Esophagus squamous epithelium (tissue), 5 donors: ENCODE results near the gene SRPK3. TPM values are rescaled to one million over a fixed set of nuclear protein-coding genes. Genes with fewer than 3 reads are reported as not detected.
A peak's percentile ranks its signal among the peaks of the same experiment; 100 is the strongest.

Source experiments
- DNase-seq: peaks from one replicate; lab custom pipeline; 2025; lab: John Stamatoyannopoulos, UW
- H3K27ac ChIP-seq, 4 donors: fragments of 200-600 bp; sonication (generic); one replicate each; pipeline ENCODE4 v1.5.1; 2016 to 2019; ENCODE audit warnings: mild to moderate bottlenecking in 1 of 4
- H3K27me3 ChIP-seq, 4 donors: fragments of 200-600 bp; sonication (generic); 1 replicate in 3 of 4; 2 replicates in 1 of 4; pipeline versions ENCODE4 v1.5.1 to v1.6.0; 2017 to 2021; ENCODE audit warnings: antibody characterized with exemption in 1 of 4
- H3K36me3 ChIP-seq, 3 donors: fragments of 200-600 bp; sonication (generic); one replicate each; pipeline ENCODE4 v1.5.1; 2016 to 2019
- H3K4me1 ChIP-seq, 3 donors: fragments of 200-600 bp; sonication (generic); one replicate each; pipeline ENCODE4 v1.5.1; 2017 to 2019
- H3K4me3 ChIP-seq, 4 donors: fragments of 200-600 bp; sonication (generic); 1 replicate in 3 of 4; 2 replicates in 1 of 4; pipeline ENCODE4 v1.5.1; 2016 to 2019; ENCODE audit warnings: mild to moderate bottlenecking in 2 of 4, moderate library complexity in 1 of 4
- H3K9me3 ChIP-seq, 3 donors: fragments of 200-600 bp; sonication (generic); one replicate each; pipeline ENCODE4 v1.5.1; 2016 to 2019
- CTCF ChIP-seq, 6 experiments: fragments of 450-650 bp in 4 of 6; fragments of 200-600 bp in 2 of 6; sonication (generic) in 2 of 6; IDR thresholded peaks; one replicate each; pipeline ENCODE4 v1.5.1; 2016 to 2019; ENCODE audit warnings: antibody characterized with exemption in 6 of 6, mild to moderate bottlenecking in 4 of 6, moderate library complexity in 4 of 6
- POLR2A ChIP-seq, 4 donors: fragments of 450-650 bp; IDR thresholded peaks; one replicate each; pipeline ENCODE4 v1.6.1; 2017; ENCODE audit warnings: antibody characterized with exemption in 4 of 4, mild to moderate bottlenecking in 4 of 4, moderate library complexity in 3 of 4
- WGBS, 2 donors: methylation state at CpG; one replicate each; pipeline ENCODE4 v1.1.5; 2018; 5-methylcytosine and 5-hydroxymethylcytosine counted together
- intact Hi-C: fragments of 100-400 bp; cut with DNase I; formaldehyde crosslinking; loops from one replicate; pipeline ENCODE4 v1.15.0; 2022
- total RNA-seq, 4 donors: library from RNA; depleted of rRNA; stranded (reverse); fragments of >200 nt; gene quantifications; one replicate each; pipeline ENCODE4 v1.1.0, GENCODE V29; 2016
- donor health status: DM: yes; HTN: yes; CAD: no.

SRPK3 gene
- total RNA-seq, 4 donors from 2014 or later = 0.09 to 0.38 (median 0.15) TPM; not detected in 1

- DNase-seq = no peak
Measured at GRCh38 chrX:153763989-153764755, 16.7 kb upstream of the SRPK3 start, which contains the start of gene PLXNB3. PLXNB3 (plus strand) TSS chrX:153764249; CDS start chrX:153765536, 1,287 bp downstream.

GRCh38 chrX:153764786-153765137, 16.1 kb upstream of the SRPK3 start:
- H3K27ac ChIP-seq = peak overlapping the region; percentile 39 to 60 (median 48)
- H3K4me1 ChIP-seq = peaks cover 0 to 34% (median 20%) of the 10 kb centered on the region in 3 donors
- TF ChIP-seq CTCF (IDR thresholded peaks at IDR 0.05) = no peak
- TF ChIP-seq POLR2A (IDR thresholded peaks at IDR 0.05) = no peak
- intact Hi-C loops = loop anchor here (5.0 kb wide), 1 partner anchor 183 kb away; no protein-coding TSS in a partner anchor
- H3K36me3 ChIP-seq = no peaks in the 10 kb centered on the region
- no peaks in the 10 kb centered on the region for H3K27me3 ChIP-seq
- no CpG with 5 or more reads among the region's 7 CpGs for WGBS, 2 donors
- no peak for DNase-seq
- peak overlapping the region in 3 of 4 donors; percentile 26 to 60 (median 37) for H3K4me3 ChIP-seq
- no peaks in the 10 kb centered on the region for H3K9me3 ChIP-seq

More at GRCh38 chrX:153763989-153764755, 16.7 kb upstream of the SRPK3 start, which contains the start of gene PLXNB3:
- intact Hi-C loops = no loop called here
- H3K9me3 ChIP-seq = no peaks in the 10 kb centered on the region
- H3K27ac ChIP-seq = peak within 1 kb of the TSS; percentile 39 to 60 (median 48)
- H3K27me3 ChIP-seq = no peaks in the 10 kb centered on the region
- peak within 1 kb of the TSS; percentile 13 to 60 (median 32) for H3K4me3 ChIP-seq
- WGBS, 2 donors = 70% methylated on average over 2 of the region's 26 CpGs; no CpG with 5 or more reads in 1 of the 2 donors
- no peaks in the 10 kb centered on the region for H3K36me3 ChIP-seq
- H3K4me1 ChIP-seq = peaks cover 0 to 34% (median 20%) of the 10 kb centered on the region in 3 donors
- peak; percentile 72 to 89 (median 85) for TF ChIP-seq CTCF (IDR thresholded peaks at IDR 0.05)
- TF ChIP-seq POLR2A (IDR thresholded peaks at IDR 0.05) = peak in 1 of 4 donors; percentile 29

- Histone ChIP-seq H3K4me3 (peak overlapping the region in 3 of 4 donors; percentile 5 to 60 (median 37)), H3K4me1 (peaks cover 0 to 34% (median 20%) of the 10 kb centered on the region in 3 donors), H3K9me3 (no peaks in the 10 kb centered on the region), H3K27me3 (no peaks in the 10 kb centered on the region), H3K27ac (peak overlapping the region; percentile 30 to 60 (median 47)), H3K36me3 (no peaks in the 10 kb centered on the region)
- WGBS, 2 donors = 40 to 55% methylated on average over 1 to 2 of the region's 27 CpGs
- TF ChIP-seq POLR2A (IDR thresholded peaks at IDR 0.05) (no peak), CTCF (IDR thresholded peaks at IDR 0.05) (no peak)
- no peak for DNase-seq
- intact Hi-C loops = loop anchor here (5.0 kb wide), 1 partner anchor 182 kb away; no protein-coding TSS in a partner anchor
Measured at GRCh38 chrX:153765138-153766079, 15.4 kb upstream of the SRPK3 start.

GRCh38 chrX:153766098-153766817, 14.6 kb upstream of the SRPK3 start:
- peak overlapping the region; percentile 30 to 60 (median 47) for H3K27ac ChIP-seq
- H3K9me3 ChIP-seq = no peaks in the 10 kb centered on the region
- intact Hi-C loops = loop anchor here (5.0 kb wide), 1 partner anchor 181 kb away; no protein-coding TSS in a partner anchor
- H3K4me1 ChIP-seq = peaks cover 0 to 34% (median 20%) of the 10 kb centered on the region in 3 donors
- WGBS, 2 donors = 12 to 54% methylated on average over 17 to 18 of the region's 21 CpGs
- no peak for DNase-seq
- TF ChIP-seq CTCF (IDR thresholded peaks at IDR 0.05) = no peak
- TF ChIP-seq POLR2A (IDR thresholded peaks at IDR 0.05) = no peak
- H3K27me3 ChIP-seq = no peaks in the 10 kb centered on the region
- no peaks in the 10 kb centered on the region for H3K36me3 ChIP-seq
- peak overlapping the region in 3 of 4 donors; percentile 5 to 60 (median 9) for H3K4me3 ChIP-seq
